ENCODE results near the gene EEF1A2.

Gene EEF1A2

DNA sequence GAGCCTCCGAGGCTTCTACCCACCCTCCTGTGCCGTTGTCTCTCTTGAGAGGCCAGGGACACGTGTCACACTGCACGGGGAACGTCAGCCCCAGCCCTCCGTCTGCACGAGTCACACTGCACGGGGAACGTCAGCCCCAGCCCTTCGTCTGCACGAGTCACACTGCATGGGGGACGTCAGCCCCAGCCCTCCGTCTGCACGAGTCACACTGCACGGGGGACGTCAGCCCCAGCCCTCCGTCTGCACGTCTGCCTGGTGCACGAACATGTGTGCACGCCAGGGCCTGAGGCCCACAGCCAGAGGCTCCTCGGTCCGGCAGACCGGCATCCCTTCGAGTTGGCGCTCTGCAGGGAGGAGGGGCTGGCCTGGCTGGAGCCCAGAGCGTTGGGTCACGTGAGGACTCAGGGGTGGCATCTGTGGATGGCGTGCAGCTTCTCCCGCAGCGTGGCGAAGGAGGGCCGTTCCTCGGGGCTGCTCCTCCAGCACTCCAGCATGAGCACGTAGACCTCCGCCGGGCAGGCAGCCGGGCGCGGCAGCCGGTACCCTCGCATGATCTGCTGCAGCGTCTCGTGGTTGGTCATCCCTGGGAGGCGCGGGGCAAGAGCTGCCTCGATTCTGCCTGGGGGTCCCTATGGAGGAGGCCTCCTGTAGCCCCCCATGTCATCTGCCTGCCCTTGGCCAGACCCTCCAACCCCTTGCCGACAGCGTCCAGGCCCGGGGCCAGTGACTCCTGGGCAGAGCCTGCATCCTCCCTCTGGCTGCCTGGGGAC lies 41.7 kb upstream of the EEF1A2 start (continued):
- TF ChIP-seq BACH2 (CRISPR knock-in tag; IDR thresholded peaks at IDR 0.05; ENCODE audit: borderline replicate concordance): no peak
- no peak for TF ChIP-seq CSDC2 (CRISPR knock-in tag; IDR thresholded peaks at IDR 0.05)
- TF ChIP-seq, protein P1, sequence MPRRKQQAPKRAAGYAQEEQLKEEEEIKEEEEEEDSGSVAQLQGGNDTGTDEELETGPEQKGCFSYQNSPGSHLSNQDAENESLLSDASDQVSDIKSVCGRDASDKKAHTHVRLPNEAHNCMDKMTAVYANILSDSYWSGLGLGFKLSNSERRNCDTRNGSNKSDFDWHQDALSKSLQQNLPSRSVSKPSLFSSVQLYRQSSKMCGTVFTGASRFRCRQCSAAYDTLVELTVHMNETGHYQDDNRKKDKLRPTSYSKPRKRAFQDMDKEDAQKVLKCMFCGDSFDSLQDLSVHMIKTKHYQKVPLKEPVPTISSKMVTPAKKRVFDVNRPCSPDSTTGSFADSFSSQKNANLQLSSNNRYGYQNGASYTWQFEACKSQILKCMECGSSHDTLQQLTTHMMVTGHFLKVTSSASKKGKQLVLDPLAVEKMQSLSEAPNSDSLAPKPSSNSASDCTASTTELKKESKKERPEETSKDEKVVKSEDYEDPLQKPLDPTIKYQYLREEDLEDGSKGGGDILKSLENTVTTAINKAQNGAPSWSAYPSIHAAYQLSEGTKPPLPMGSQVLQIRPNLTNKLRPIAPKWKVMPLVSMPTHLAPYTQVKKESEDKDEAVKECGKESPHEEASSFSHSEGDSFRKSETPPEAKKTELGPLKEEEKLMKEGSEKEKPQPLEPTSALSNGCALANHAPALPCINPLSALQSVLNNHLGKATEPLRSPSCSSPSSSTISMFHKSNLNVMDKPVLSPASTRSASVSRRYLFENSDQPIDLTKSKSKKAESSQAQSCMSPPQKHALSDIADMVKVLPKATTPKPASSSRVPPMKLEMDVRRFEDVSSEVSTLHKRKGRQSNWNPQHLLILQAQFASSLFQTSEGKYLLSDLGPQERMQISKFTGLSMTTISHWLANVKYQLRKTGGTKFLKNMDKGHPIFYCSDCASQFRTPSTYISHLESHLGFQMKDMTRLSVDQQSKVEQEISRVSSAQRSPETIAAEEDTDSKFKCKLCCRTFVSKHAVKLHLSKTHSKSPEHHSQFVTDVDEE (CRISPR knock-in tag; IDR thresholded peaks at IDR 0.05): no peak

DNA sequence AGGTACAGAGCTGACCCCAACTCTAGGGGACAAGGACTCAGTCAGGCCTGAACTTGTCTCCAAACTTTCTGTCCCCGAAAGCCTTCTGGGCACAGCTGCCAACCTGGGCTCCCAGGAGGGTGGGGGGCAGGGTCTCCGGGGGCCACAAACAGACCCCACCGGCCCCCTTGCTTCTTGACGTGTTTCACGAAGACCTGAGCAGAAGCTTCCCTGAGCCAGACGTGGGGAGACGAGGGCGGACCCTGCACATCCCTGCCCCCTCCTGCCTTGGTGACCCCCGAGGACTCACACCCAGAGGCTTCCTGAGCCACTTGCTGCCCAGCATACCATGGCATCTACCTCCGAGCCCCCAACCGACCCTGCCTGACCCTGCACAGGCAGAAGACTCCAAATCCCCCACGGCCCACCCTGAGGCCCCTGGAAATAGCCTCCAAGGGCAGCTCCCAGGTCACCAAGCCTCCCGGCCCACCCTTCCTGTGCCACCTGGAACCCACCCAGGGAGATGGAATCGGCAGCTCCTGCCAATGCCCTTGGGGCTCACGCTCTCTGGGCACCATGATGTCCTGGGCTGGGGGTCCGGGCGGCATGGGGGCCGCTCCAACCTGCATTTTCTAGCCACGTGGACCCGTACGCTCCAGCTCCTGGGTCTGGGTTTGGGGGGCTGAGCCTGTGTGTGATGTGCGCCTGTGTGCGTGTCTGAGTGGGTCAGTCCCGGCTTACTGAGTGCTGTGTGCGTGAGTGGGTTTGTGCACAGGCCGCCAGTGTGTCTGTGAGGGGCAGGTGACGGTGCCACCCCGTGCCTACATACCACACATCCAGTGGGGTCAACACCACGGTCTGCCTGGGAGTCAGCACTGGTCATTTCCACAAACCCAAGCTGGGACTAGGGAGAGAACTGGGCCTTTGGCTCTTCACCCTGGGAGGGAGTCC lies 40.8 kb upstream of the EEF1A2 start:
- TF ChIP-seq CSDC2 (CRISPR knock-in tag; IDR thresholded peaks at IDR 0.05) (no peak), TCF4 (CRISPR knock-in tag; IDR thresholded peaks at IDR 0.05; ENCODE audit: borderline replicate concordance) (no peak), ZNF565 (CRISPR knock-in tag; conservative IDR thresholded peaks at IDR 0.05; ENCODE audit: low read depth) (no peak), SNAI2 (CRISPR knock-in tag; IDR thresholded peaks at IDR 0.05) (no peak), ESRRG (CRISPR knock-in tag; IDR thresholded peaks at IDR 0.05) (no peak), ZNF8 (CRISPR knock-in tag; IDR thresholded peaks at IDR 0.05) (no peak), BACH2 (CRISPR knock-in tag; IDR thresholded peaks at IDR 0.05; ENCODE audit: borderline replicate concordance) (no peak), OSR1 (CRISPR knock-in tag; IDR thresholded peaks at IDR 0.05) (no peak), ZFP3 (CRISPR knock-in tag; IDR thresholded peaks at IDR 0.05) (no peak), PPARA (CRISPR knock-in tag; IDR thresholded peaks at IDR 0.05; ENCODE audit: borderline replicate concordance) (no peak), ISL1 (CRISPR knock-in tag; IDR thresholded peaks at IDR 0.05) (no peak), ZFP30 (CRISPR knock-in tag; IDR thresholded peaks at IDR 0.05) (no peak)
- TF ChIP-seq, protein P1 (CRISPR knock-in tag; IDR thresholded peaks at IDR 0.05): no peak
- TF ChIP-seq, protein P2, sequence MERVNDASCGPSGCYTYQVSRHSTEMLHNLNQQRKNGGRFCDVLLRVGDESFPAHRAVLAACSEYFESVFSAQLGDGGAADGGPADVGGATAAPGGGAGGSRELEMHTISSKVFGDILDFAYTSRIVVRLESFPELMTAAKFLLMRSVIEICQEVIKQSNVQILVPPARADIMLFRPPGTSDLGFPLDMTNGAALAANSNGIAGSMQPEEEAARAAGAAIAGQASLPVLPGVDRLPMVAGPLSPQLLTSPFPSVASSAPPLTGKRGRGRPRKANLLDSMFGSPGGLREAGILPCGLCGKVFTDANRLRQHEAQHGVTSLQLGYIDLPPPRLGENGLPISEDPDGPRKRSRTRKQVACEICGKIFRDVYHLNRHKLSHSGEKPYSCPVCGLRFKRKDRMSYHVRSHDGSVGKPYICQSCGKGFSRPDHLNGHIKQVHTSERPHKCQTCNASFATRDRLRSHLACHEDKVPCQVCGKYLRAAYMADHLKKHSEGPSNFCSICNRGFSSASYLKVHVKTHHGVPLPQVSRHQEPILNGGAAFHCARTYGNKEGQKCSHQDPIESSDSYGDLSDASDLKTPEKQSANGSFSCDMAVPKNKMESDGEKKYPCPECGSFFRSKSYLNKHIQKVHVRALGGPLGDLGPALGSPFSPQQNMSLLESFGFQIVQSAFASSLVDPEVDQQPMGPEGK (CRISPR knock-in tag; IDR thresholded peaks at IDR 0.05; ENCODE audit: borderline replicate concordance): no peak
- TF ChIP-seq, protein P3, sequence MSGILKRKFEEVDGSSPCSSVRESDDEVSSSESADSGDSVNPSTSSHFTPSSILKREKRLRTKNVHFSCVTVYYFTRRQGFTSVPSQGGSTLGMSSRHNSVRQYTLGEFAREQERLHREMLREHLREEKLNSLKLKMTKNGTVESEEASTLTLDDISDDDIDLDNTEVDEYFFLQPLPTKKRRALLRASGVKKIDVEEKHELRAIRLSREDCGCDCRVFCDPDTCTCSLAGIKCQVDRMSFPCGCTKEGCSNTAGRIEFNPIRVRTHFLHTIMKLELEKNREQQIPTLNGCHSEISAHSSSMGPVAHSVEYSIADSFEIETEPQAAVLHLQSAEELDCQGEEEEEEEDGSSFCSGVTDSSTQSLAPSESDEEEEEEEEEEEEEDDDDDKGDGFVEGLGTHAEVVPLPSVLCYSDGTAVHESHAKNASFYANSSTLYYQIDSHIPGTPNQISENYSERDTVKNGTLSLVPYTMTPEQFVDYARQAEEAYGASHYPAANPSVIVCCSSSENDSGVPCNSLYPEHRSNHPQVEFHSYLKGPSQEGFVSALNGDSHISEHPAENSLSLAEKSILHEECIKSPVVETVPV (CRISPR knock-in tag; IDR thresholded peaks at IDR 0.05): no peak
- TF ChIP-seq, protein P4, sequence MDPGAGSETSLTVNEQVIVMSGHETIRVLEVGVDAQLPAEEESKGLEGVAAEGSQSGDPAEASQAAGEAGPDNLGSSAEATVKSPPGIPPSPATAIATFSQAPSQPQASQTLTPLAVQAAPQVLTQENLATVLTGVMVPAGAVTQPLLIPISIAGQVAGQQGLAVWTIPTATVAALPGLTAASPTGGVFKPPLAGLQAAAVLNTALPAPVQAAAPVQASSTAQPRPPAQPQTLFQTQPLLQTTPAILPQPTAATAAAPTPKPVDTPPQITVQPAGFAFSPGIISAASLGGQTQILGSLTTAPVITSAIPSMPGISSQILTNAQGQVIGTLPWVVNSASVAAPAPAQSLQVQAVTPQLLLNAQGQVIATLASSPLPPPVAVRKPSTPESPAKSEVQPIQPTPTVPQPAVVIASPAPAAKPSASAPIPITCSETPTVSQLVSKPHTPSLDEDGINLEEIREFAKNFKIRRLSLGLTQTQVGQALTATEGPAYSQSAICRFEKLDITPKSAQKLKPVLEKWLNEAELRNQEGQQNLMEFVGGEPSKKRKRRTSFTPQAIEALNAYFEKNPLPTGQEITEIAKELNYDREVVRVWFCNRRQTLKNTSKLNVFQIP (CRISPR knock-in tag; IDR thresholded peaks at IDR 0.05; ENCODE audit: borderline replicate concordance, low read depth): no peak
- TF ChIP-seq, protein P5, sequence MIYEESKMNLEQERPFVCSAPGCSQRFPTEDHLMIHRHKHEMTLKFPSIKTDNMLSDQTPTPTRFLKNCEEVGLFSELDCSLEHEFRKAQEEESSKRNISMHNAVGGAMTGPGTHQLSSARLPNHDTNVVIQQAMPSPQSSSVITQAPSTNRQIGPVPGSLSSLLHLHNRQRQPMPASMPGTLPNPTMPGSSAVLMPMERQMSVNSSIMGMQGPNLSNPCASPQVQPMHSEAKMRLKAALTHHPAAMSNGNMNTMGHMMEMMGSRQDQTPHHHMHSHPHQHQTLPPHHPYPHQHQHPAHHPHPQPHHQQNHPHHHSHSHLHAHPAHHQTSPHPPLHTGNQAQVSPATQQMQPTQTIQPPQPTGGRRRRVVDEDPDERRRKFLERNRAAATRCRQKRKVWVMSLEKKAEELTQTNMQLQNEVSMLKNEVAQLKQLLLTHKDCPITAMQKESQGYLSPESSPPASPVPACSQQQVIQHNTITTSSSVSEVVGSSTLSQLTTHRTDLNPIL (CRISPR knock-in tag; IDR thresholded peaks at IDR 0.05; ENCODE audit: low read depth): no peak

More for the DNA sequence above, 40.8 kb upstream of the EEF1A2 start:
- ATAC-seq: no peak

Data from SK-N-SH treated with all-trans-retinoic acid at 6 μM for 48 hours (cell line).